ENCODE data around the gene CUL9. TPM values are rescaled to one million over a fixed set of nuclear protein-coding genes. Genes with fewer than 3 reads are reported as not detected.

Gene CUL9
- total and polyA plus RNA-seq, 2 experiments from 2014 or later = 2.6 to 11.3 TPM

- TF ChIP-seq ZNF462 (CRISPR knock-in tag; IDR thresholded peaks at IDR 0.05) (no peak), CREB1 (CRISPR knock-in tag; IDR thresholded peaks at IDR 0.05; ENCODE audit: low read depth) (no peak), JUNB (IDR thresholded peaks at IDR 0.05; ENCODE audit: unreplicated experiment) (no peak), ZNF331 (CRISPR knock-in tag; IDR thresholded peaks at IDR 0.05; ENCODE audit: low read depth) (no peak)
Observed at GRCh38 chr6:43219814-43220213, 37.8 kb downstream of the CUL9 start (continued).

GRCh38 chr6:43220439-43220951 lies 38.5 kb downstream of the CUL9 start:
- H3K4me1 Mint-ChIP-seq = peaks cover 19% of the 10 kb centered on the region
- H3K27ac Mint-ChIP-seq = no peak overlapping the region
- H3K4me3 Mint-ChIP-seq = no peak overlapping the region
- Histone ChIP-seq H3K4me1 (ENCODE audit: insufficient read depth) (peaks cover 9% of the 10 kb centered on the region; the same call in 1 of the 2 replicates), H3K36me3 (ENCODE audit: insufficient read depth) (no peaks in the 10 kb centered on the region), H3K27me3 (ENCODE audit: insufficient read depth) (no peaks in the 10 kb centered on the region), H3K9me2 (ENCODE audit: insufficient read depth) (no peaks in the 10 kb centered on the region), H3K4me3 (no peak overlapping the region), H3K27ac (ENCODE audit: low read depth) (no peak overlapping the region), H3F3A (replicated peaks; ENCODE audit: low read depth) (no peaks in the 10 kb centered on the region), H4K20me1 (replicated peaks; ENCODE audit: insufficient read depth) (no peaks in the 10 kb centered on the region), H3K79me2 (replicated peaks; ENCODE audit: insufficient read depth) (no peaks in the 10 kb centered on the region), H3K4me2 (no peak overlapping the region), H2AFZ (no peak overlapping the region)
- DNase-seq (ENCODE audit: low spot score) (no peak), ATAC-seq (no peak)
- H3K27me3 Mint-ChIP-seq (ENCODE audit: insufficient read depth, low read depth, poor library complexity) = peaks cover 23% of the 10 kb centered on the region
- TF ChIP-seq ZNF114 (CRISPR knock-in tag; IDR thresholded peaks at IDR 0.05) = no peak
- TF ChIP-seq CREB1 (CRISPR knock-in tag; IDR thresholded peaks at IDR 0.05; ENCODE audit: low read depth) = no peak
- TF ChIP-seq ETS1 (IDR thresholded peaks at IDR 0.05) = no peak
- TF ChIP-seq JUNB (IDR thresholded peaks at IDR 0.05; ENCODE audit: unreplicated experiment) = no peak
- TF ChIP-seq EZH2 (IDR thresholded peaks at IDR 0.05; ENCODE audit: low read depth, unreplicated experiment) = no peak
- no peak for TF ChIP-seq EZH2phosphoT487 (IDR thresholded peaks at IDR 0.05; ENCODE audit: unreplicated experiment)
- no peak for TF ChIP-seq CTCF (conservative IDR thresholded peaks at IDR 0.05; ENCODE audit: low read depth in 2 of 2)
- H3K36me3 Mint-ChIP-seq (ENCODE audit: low read depth) = peaks cover 2% of the 10 kb centered on the region
- H3K9me3 Mint-ChIP-seq = no peaks in the 10 kb centered on the region
